ENCODE results near the gene PLD6.
"Not testable (repeated sequence)": the region's sequence is repeated elsewhere in the genome, so short reads cannot be mapped to it uniquely, and the experiment has no call there.

Gene PLD6

GRCh38 chr17:17191961-17192381 lies 14.2 kb downstream of the PLD6 start:
- no peaks in the 10 kb centered on the region for H3K4me1 ChIP-seq (ENCODE audit: insufficient read depth, low read length)
- H3K9me3 ChIP-seq (ENCODE audit: insufficient read depth, low read depth, low read length) = no peaks in the 10 kb centered on the region
- H3K9ac ChIP-seq (ENCODE audit: low read depth, low read length) = no peak overlapping the region
- H3K27me3 ChIP-seq (ENCODE audit: insufficient read depth, low read length) = no peaks in the 10 kb centered on the region
- no peaks in the 10 kb centered on the region for H3K36me3 ChIP-seq (ENCODE audit: insufficient read depth, low read length)
- no peak overlapping the region for H3K4me3 ChIP-seq (ENCODE audit: low read length)
- no peak overlapping the region for H3K27ac ChIP-seq (ENCODE audit: low read depth, low read length)
- WGBS = 64% methylated on average over 10 of the region's 10 CpGs

DNA sequence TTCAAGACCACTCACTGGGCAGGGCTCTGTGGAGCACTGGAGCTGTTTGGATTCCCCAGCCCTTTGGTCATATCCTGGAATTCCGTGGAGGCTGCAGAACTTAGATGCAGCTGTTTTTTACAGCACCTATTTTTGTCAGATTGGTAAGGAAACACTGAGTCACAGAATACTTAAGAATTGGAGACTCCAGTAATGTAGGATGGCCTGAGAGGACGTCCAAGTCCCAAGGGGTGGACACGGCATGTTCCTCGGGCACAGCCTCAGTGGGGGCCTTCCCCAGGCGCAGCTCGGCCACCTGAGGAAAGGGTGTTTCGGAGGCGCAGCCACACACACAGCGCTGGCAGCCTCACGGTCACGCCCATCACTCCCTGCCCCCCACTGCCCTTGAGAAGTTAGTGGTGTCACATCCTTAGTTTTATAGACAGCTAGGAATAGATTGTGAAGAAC lies 14.8 kb downstream of the PLD6 start:
- no peaks in the 10 kb centered on the region for H3K9me3 ChIP-seq (ENCODE audit: insufficient read depth, low read depth, low read length)
- no peak overlapping the region for H3K9ac ChIP-seq (ENCODE audit: low read depth, low read length)
- no peak overlapping the region for H3K4me3 ChIP-seq (ENCODE audit: low read length)
- no peaks in the 10 kb centered on the region for H3K27me3 ChIP-seq (ENCODE audit: insufficient read depth, low read length)
- no peaks in the 10 kb centered on the region for H3K4me1 ChIP-seq (ENCODE audit: insufficient read depth, low read length)
- 75% methylated on average over 11 of the region's 11 CpGs for WGBS
- H3K36me3 ChIP-seq (ENCODE audit: insufficient read depth, low read length) = no peaks in the 10 kb centered on the region
- H3K27ac ChIP-seq (ENCODE audit: low read depth, low read length) = no peak overlapping the region

DNA sequence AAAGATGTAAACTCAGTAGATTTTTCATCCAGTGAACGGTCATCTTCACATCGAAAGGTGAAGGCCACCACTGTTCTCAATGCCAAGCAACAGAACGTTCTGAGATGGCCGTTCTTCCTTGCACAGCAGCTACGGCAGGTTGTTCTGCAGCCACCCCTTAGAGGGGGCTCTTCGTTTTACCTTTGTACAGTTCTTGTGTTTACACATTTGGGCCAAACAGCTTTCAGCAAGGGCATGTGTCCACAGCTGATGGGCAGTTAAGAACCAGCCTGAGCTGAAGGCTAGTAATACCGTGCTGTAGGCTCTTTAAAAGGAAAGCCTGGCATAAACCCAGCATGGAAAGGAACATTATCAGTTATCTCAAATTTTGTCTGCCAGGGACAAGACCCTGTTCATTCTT lies 15.9 kb downstream of the PLD6 start:
- Histone ChIP-seq H3K4me1 (ENCODE audit: insufficient read depth, low read length) (no peaks in the 10 kb centered on the region), H3K4me3 (ENCODE audit: low read length) (no peak overlapping the region), H3K9me3 (ENCODE audit: insufficient read depth, low read depth, low read length) (no peaks in the 10 kb centered on the region), H3K27ac (ENCODE audit: low read depth, low read length) (no peak overlapping the region), H3K36me3 (ENCODE audit: insufficient read depth, low read length) (no peaks in the 10 kb centered on the region), H3K27me3 (ENCODE audit: insufficient read depth, low read length) (no peaks in the 10 kb centered on the region), H3K9ac (ENCODE audit: low read depth, low read length) (no peak overlapping the region)
- 92% methylated on average over 7 of the region's 7 CpGs for WGBS

- Histone ChIP-seq H3K27ac (ENCODE audit: low read depth, low read length) (no peak overlapping the region), H3K4me3 (ENCODE audit: low read length) (no peak overlapping the region), H3K27me3 (ENCODE audit: insufficient read depth, low read length) (no peaks in the 10 kb centered on the region), H3K4me1 (ENCODE audit: insufficient read depth, low read length) (no peaks in the 10 kb centered on the region), H3K36me3 (ENCODE audit: insufficient read depth, low read length) (no peaks in the 10 kb centered on the region), H3K9me3 (ENCODE audit: insufficient read depth, low read depth, low read length) (no peaks in the 10 kb centered on the region), H3K9ac (ENCODE audit: low read depth, low read length) (no peak overlapping the region)
- WGBS = 52% methylated on average over 4 of the region's 4 CpGs
Observed at GRCh38 chr17:17189559-17189958, 16.6 kb downstream of the PLD6 start.

DNA sequence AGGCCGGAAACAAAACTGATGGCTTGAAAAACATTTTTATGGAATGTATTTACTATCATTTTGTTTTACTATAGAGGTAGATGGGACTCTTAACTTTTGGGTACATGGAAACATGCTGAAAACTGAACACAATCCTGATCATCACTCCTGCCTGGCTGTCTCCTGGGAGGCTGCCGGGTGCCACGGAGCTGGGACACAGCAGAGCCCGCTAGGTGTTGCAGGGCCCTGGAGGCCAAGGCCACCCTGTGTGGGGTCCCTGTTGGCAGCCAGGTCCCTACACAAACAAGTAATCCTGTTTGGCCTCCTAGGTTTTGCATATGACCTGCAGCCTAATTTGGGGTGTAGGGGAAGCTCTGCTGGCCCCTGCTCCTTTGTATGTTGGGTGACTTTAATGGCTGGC lies 17.5 kb downstream of the PLD6 start:
- 96% methylated on average over 4 of the region's 4 CpGs for WGBS
- no peaks in the 10 kb centered on the region for H3K9me3 ChIP-seq (ENCODE audit: insufficient read depth, low read depth, low read length)
- no peak overlapping the region for H3K9ac ChIP-seq (ENCODE audit: low read depth, low read length)
- H3K4me3 ChIP-seq (ENCODE audit: low read length) = no peak overlapping the region
- H3K27me3 ChIP-seq (ENCODE audit: insufficient read depth, low read length) = no peaks in the 10 kb centered on the region
- 0 out of 2 replicates have a peak, but pooled peaks cover 6% of the 10 kb centered on the region for H3K36me3 ChIP-seq (ENCODE audit: insufficient read depth, low read length)
- H3K4me1 ChIP-seq (ENCODE audit: insufficient read depth, low read length) = no peaks in the 10 kb centered on the region
- no peak overlapping the region for H3K27ac ChIP-seq (ENCODE audit: low read depth, low read length)

DNA sequence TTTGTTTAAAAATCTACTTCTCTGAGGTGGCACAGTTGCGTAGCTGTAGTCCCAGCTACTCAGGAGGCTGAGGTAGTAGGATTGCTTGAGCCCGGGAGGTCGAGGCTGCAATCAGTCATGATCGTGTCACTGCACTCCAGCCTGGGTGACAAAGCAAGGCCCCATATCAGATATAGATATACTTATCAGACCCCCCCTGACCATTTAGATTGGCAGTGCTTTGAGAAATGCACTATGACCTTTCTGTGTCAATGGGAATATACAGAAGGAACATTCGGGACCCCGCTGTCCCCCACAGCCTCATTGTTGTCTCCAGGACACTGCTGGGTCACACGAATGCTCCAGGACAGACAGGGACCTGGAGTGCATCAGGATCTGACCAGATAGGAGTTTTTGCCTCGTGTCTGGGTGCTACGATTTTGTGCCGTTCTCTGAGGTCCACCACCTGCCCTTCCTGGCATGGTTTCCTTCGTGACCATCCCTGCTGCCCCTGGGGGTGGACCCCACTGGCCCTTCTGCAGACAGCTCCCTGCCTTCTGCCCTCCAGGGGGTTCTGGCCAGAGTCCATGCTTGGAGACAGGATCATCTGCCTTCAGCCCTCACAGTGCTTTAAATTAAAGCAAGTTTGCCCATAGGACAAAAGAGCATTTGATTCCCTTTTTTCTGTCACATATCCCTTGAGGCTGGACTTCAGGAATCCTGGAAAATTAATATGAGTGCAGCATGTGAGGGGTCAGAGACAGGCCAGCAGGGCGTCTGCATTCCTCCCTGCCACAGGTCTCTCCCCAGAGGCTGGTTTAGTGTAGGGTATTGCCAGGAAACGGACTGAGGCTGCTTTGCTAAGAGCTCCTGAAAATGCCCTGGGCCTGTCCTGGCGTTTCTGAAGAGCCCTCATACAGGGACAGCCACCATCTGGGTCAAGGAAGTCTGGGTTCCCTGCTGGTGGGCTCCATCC lies 19.3 kb downstream of the PLD6 start:
- Histone ChIP-seq H3K36me3 (ENCODE audit: insufficient read depth, low read length) (peaks cover 19% of the 10 kb centered on the region; the same call in 1 of the 2 replicates), H3K9me3 (ENCODE audit: insufficient read depth, low read depth, low read length) (no peaks in the 10 kb centered on the region), H3K4me1 (ENCODE audit: insufficient read depth, low read length) (no peaks in the 10 kb centered on the region), H3K27ac (ENCODE audit: low read depth, low read length) (no peak overlapping the region), H3K9ac (ENCODE audit: low read depth, low read length) (no peak overlapping the region), H3K27me3 (ENCODE audit: insufficient read depth, low read length) (no peaks in the 10 kb centered on the region), H3K4me3 (ENCODE audit: low read length) (no peak overlapping the region)
- WGBS = 88% methylated on average over 14 of the region's 14 CpGs

DNA sequence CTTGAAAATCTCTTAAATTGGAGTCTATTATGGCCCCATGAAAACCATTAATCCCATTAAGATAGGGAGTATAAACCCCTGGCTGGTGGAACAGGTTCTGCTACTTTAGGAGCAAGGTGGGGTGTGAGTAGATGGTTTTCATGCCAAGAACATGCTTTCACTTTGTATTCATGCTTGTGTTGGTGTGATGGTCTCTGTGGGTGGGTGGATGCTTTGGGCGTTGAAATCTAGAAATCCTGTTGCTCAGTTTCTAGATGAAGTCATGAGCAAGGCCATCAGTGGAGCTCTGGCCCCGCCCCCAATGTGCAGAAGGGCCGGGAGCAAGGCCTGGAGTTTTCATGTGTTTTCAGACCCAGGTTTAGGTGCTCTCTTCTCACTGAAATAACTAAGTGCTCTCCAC lies 20.1 kb downstream of the PLD6 start:
- Histone ChIP-seq H3K4me3 (ENCODE audit: low read length) (no peak overlapping the region), H3K27ac (ENCODE audit: low read depth, low read length) (no peak overlapping the region), H3K4me1 (ENCODE audit: insufficient read depth, low read length) (no peaks in the 10 kb centered on the region), H3K9me3 (ENCODE audit: insufficient read depth, low read depth, low read length) (no peaks in the 10 kb centered on the region), H3K27me3 (ENCODE audit: insufficient read depth, low read length) (no peaks in the 10 kb centered on the region), H3K9ac (ENCODE audit: low read depth, low read length) (no peak overlapping the region), H3K36me3 (ENCODE audit: insufficient read depth, low read length) (peaks cover 26% of the 10 kb centered on the region)
- WGBS = 88% methylated on average over 3 of the region's 3 CpGs

- not testable (repeated sequence) for H3K4me3 ChIP-seq (ENCODE audit: low read length); H3K4me1 ChIP-seq (ENCODE audit: insufficient read depth, low read length); H3K27ac ChIP-seq (ENCODE audit: low read depth, low read length); H3K9me3 ChIP-seq (ENCODE audit: insufficient read depth, low read depth, low read length); H3K27me3 ChIP-seq (ENCODE audit: insufficient read depth, low read length); H3K9ac ChIP-seq (ENCODE audit: low read depth, low read length)
- 83% methylated on average over 13 of the region's 13 CpGs for WGBS
- peaks cover 35% of the 10 kb centered on the region for H3K36me3 ChIP-seq (ENCODE audit: insufficient read depth, low read length)
Observed at GRCh38 chr17:17184985-17185757, 21.0 kb downstream of the PLD6 start.

GRCh38 chr17:17183744-17184143 lies 22.4 kb downstream of the PLD6 start:
- WGBS = 95% methylated on average over 4 of the region's 4 CpGs
- Histone ChIP-seq H3K9ac (ENCODE audit: low read depth, low read length) (no peak overlapping the region), H3K27ac (ENCODE audit: low read depth, low read length) (no peak overlapping the region), H3K27me3 (ENCODE audit: insufficient read depth, low read length) (no peaks in the 10 kb centered on the region), H3K4me3 (ENCODE audit: low read length) (no peak overlapping the region), H3K36me3 (ENCODE audit: insufficient read depth, low read length) (peaks cover 46% of the 10 kb centered on the region), H3K4me1 (ENCODE audit: insufficient read depth, low read length) (no peaks in the 10 kb centered on the region), H3K9me3 (ENCODE audit: insufficient read depth, low read depth, low read length) (no peaks in the 10 kb centered on the region)

DNA sequence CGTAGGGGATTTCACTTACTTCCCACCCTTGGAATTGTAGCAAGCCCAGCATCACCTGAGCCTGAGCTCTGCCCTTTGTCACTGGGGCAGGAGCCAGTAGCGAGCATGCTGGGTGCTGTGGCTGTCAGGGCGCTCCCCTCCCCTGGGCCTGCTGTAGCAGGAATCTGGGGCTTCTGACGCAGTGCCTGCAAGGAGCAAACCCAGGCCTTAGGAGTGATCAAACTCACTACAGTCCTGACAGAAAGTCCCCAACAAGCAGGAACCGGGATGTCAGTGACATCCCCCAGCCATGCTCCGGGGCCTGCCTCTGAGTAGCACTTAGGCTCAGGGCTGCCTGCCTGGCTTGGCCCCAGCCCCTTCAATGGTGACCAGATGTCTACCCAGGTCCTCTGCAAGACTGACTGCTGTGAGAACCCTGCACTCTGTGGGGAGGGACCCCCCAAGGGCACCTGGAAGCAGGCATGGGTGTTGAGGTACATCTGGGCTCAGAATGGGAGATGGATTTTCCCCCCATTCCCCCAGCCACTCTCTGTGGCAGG lies 23.5 kb downstream of the PLD6 start:
- WGBS = 95% methylated on average over 6 of the region's 6 CpGs

More for the DNA sequence above, 23.5 kb downstream of the PLD6 start:
- Histone ChIP-seq H3K9ac (ENCODE audit: low read depth, low read length) (no peak overlapping the region), H3K4me1 (ENCODE audit: insufficient read depth, low read length) (no peaks in the 10 kb centered on the region), H3K9me3 (ENCODE audit: insufficient read depth, low read depth, low read length) (no peaks in the 10 kb centered on the region), H3K36me3 (ENCODE audit: insufficient read depth, low read length) (peaks cover 57% of the 10 kb centered on the region), H3K4me3 (ENCODE audit: low read length) (no peak overlapping the region), H3K27ac (ENCODE audit: low read depth, low read length) (no peak overlapping the region), H3K27me3 (ENCODE audit: insufficient read depth, low read length) (no peaks in the 10 kb centered on the region)

All from HUES64 (cell line).